Endodermal cell (in vitro differentiated cells): ENCODE results near the gene PPP2R1A. TPM values are rescaled to one million over a fixed set of nuclear protein-coding genes. Genes with fewer than 3 reads are reported as not detected.

Source experiments
- DNase-seq: peaks from one replicate; pipeline ENCODE4 v3.0.0-alpha.2; 2017
- H3K27ac ChIP-seq: 2 replicates; pipeline ENCODE4 v1.5.1; 2013; ENCODE audit warnings: mild to moderate bottlenecking, low read depth, low read length, moderate library complexity
- H3K27me3 ChIP-seq: 2 replicates; pipeline ENCODE4 v1.6.1; 2013; ENCODE audit warnings: mild to moderate bottlenecking, low read length, moderate library complexity; ENCODE audit not compliant: insufficient read depth, control insufficient read depth, poor library complexity, severe bottlenecking
- H3K36me3 ChIP-seq: 2 replicates; pipeline ENCODE4 v1.7.0; 2013; ENCODE audit warnings: mild to moderate bottlenecking, low read length, moderate library complexity; ENCODE audit not compliant: control insufficient read depth, insufficient read depth
- H3K4me1 ChIP-seq: one replicate; pipeline ENCODE4 v1.7.0; 2013; ENCODE audit warnings: low read length; ENCODE audit not compliant: control insufficient read depth, insufficient read depth
- H3K4me3 ChIP-seq: 2 replicates; pipeline ENCODE4 v1.5.1; 2013; ENCODE audit warnings: mild to moderate bottlenecking, low read length, moderate library complexity
- H3K9ac ChIP-seq: 2 replicates; pipeline ENCODE4 v1.6.1; 2013; ENCODE audit warnings: mild to moderate bottlenecking, low read length, moderate library complexity; ENCODE audit not compliant: poor library complexity, severe bottlenecking; ENCODE audit errors: extremely low read depth
- H3K9me3 ChIP-seq: 2 replicates; pipeline ENCODE4 v1.6.1; 2013; ENCODE audit warnings: mild to moderate bottlenecking, low read length, moderate library complexity; ENCODE audit not compliant: control insufficient read depth
- H3K27ac Mint-ChIP-seq: 2 replicates; pipeline ENCODE4 v1.8.0; 2020; ENCODE audit warnings: mixed read lengths
- H3K27me3 Mint-ChIP-seq: 2 replicates; pipeline ENCODE4 v1.8.0; 2021; ENCODE audit warnings: mild to moderate bottlenecking, mixed read lengths; ENCODE audit not compliant: insufficient read depth
- H3K36me3 Mint-ChIP-seq: 2 replicates; pipeline ENCODE4 v1.8.0; 2020; ENCODE audit warnings: low read depth, mixed read lengths
- H3K4me1 Mint-ChIP-seq: 2 replicates; pipeline ENCODE4 v1.8.0; 2020; ENCODE audit warnings: mixed read lengths
- H3K4me3 Mint-ChIP-seq: 2 replicates; pipeline ENCODE4 v1.8.0; 2020; ENCODE audit warnings: mild to moderate bottlenecking, moderate library complexity, mixed read lengths
- H3K9me3 Mint-ChIP-seq: 2 replicates; pipeline ENCODE4 v1.8.0; 2020; ENCODE audit warnings: mild to moderate bottlenecking, mixed read lengths
- WGBS, 2 experiments: methylation state at CpG; one replicate each; pipeline versions ENCODE4 v1.1.5 to v1.1.7; 2013; ENCODE audit warnings: missing lambda C conversion rate in 2 of 2, mixed read lengths in 1 of 2; ENCODE audit not compliant: insufficient coverage in 1 of 2, insufficient read length in 1 of 2; 5-methylcytosine and 5-hydroxymethylcytosine counted together
- total RNA-seq, 2 donors: library from RNA; stranded (reverse); fragmentation: NEBNext Ultra II Directional in 1 of 2; extraction: Animal tissue kit (Norgen Biotek cat#: 25700) in 1 of 2; gene quantifications; 2 replicates in 1 of 2; 3 replicates in 1 of 2; pipeline ENCODE4 v1.2.1, GENCODE V29; 2021
- TF ChIP-seq, protein P1 (sequence below): fragments of 200-600 bp; sonication (generic); conservative IDR thresholded peaks from 2 replicates; pipeline ENCODE4 v1.5.0; 2021; ENCODE audit warnings: antibody characterized with exemption, mild to moderate bottlenecking

Gene PPP2R1A
- total RNA-seq, 2 donors from 2014 or later = 345 to 348 TPM

DNA sequence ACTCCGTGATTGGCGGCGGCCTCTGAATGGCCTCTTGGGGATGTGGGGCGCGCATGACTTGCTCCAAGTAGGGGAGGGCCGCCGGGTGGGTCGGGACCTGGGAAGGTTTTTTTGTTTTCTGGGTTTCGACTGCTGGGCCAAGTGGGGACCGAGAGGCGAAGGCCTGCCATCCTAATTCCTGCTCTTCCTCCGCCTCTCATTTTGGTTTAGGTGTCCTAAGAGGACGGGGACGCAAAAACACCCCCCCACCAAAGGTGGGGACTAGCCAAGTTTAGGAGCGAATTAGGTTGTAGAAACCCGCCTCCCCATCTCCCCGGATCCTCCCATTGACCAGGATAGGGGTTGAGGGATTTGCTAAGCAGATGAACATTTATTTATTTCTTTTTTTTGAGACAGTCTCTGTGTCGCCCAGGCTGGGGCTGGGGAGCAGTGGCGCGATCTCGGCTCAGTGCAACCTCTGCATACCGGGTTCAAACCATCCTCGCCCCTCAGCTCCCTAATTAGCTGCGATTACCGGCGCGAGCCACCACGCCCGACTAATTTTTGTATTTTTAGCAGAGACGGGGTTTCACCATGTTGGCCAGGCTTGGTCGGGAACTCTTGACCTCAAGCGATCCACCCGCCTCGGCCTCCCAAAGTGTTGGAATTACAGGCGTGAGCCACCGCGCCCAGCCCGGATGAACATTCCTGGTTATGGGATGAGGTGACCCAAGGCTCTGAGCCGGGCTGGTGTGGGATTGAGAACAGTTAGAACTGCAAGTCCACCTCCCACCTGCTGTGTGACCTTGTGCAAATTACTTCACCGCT is 838 bp downstream of the PPP2R1A start:
- peak overlapping the region; percentile 98 for H3K4me3 ChIP-seq
- H3K27ac ChIP-seq = peak overlapping the region; percentile 92
- Mint-ChIP-seq H3K27ac (peak overlapping the region; percentile 100), H3K27me3 (no peaks in the 10 kb centered on the region), H3K4me3 (peak overlapping the region; percentile 95), H3K4me1 (peaks cover 37% of the 10 kb centered on the region), H3K36me3 (peaks cover 32% of the 10 kb centered on the region), H3K9me3 (no peaks in the 10 kb centered on the region)
- no peaks in the 10 kb centered on the region for H3K4me1 ChIP-seq
- H3K27me3 ChIP-seq = no peaks in the 10 kb centered on the region
- H3K9ac ChIP-seq = peak overlapping the region; percentile 96
- DNase-seq = peak; percentile 67
- H3K36me3 ChIP-seq = peaks cover 27% of the 10 kb centered on the region
- 2 to 3% methylated on average over 21 to 40 of the region's 40 CpGs for WGBS, 2 experiments
- TF ChIP-seq, protein P1, sequence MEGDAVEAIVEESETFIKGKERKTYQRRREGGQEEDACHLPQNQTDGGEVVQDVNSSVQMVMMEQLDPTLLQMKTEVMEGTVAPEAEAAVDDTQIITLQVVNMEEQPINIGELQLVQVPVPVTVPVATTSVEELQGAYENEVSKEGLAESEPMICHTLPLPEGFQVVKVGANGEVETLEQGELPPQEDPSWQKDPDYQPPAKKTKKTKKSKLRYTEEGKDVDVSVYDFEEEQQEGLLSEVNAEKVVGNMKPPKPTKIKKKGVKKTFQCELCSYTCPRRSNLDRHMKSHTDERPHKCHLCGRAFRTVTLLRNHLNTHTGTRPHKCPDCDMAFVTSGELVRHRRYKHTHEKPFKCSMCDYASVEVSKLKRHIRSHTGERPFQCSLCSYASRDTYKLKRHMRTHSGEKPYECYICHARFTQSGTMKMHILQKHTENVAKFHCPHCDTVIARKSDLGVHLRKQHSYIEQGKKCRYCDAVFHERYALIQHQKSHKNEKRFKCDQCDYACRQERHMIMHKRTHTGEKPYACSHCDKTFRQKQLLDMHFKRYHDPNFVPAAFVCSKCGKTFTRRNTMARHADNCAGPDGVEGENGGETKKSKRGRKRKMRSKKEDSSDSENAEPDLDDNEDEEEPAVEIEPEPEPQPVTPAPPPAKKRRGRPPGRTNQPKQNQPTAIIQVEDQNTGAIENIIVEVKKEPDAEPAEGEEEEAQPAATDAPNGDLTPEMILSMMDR = no peak
- no peaks in the 10 kb centered on the region for H3K9me3 ChIP-seq

DNA sequence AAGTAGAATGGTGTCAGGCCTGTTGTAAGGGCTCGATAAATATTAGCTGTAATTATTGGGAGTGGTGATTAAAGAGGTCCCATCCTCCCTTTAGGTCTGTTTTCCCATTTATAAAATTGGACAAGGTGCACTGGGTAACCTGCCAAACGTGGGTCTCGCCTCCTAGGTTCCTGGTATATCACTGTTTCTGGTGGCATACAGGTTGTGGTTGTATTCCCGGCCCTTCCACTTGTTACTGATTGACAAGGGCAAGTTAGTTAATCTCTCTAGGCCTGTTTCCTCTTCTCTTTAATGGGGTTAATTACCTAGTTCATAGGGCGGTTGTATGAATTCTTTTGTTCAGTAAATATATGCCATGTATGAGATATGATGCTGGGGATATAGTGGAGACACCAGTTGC is 1.5 kb downstream of the PPP2R1A start:
- Mint-ChIP-seq H3K9me3 (no peaks in the 10 kb centered on the region), H3K27me3 (no peaks in the 10 kb centered on the region), H3K4me3 (peak overlapping the region; percentile 95), H3K4me1 (peaks cover 41% of the 10 kb centered on the region), H3K27ac (peak overlapping the region; percentile 100), H3K36me3 (peaks cover 39% of the 10 kb centered on the region)
- H3K27me3 ChIP-seq = no peaks in the 10 kb centered on the region
- H3K9me3 ChIP-seq = no peaks in the 10 kb centered on the region
- H3K9ac ChIP-seq = peak overlapping the region; percentile 96
- H3K4me1 ChIP-seq = no peaks in the 10 kb centered on the region
- TF ChIP-seq, protein P1 = no peak
- DNase-seq = no peak
- peaks cover 34% of the 10 kb centered on the region for H3K36me3 ChIP-seq
- H3K27ac ChIP-seq = no peak overlapping the region
- H3K4me3 ChIP-seq = peak overlapping the region; percentile 98
- WGBS, 2 experiments = 89 to 100% methylated on average over 2 to 5 of the region's 5 CpGs

DNA sequence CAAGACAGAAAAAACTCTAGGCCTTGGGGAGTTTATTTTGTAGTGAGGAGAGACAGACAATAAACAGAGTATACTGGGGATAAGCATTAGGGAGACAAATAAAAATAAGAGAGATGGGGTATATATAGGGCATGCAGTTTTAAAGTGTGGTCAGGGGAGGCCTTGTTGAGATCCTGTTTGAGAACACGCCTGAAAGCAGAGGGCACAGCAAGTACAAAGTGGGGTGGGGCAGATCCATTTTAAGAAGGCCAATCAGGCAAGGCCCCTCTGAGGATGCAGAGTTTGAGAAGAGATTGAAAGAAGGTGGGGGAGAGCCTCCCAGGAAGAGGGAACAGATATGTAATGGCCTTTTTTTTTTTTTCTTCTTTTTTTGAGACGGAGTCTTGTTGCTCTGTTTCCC is 2.1 kb downstream of the PPP2R1A start:
- Mint-ChIP-seq H3K4me1 (peaks cover 41% of the 10 kb centered on the region), H3K36me3 (peaks cover 44% of the 10 kb centered on the region), H3K27ac (peak overlapping the region; percentile 100), H3K9me3 (no peaks in the 10 kb centered on the region), H3K27me3 (no peaks in the 10 kb centered on the region), H3K4me3 (peak overlapping the region; percentile 95)
- no peaks in the 10 kb centered on the region for H3K4me1 ChIP-seq
- H3K36me3 ChIP-seq = peaks cover 39% of the 10 kb centered on the region
- H3K9me3 ChIP-seq = no peaks in the 10 kb centered on the region
- 91% methylated on average over 2 of the region's 2 CpGs; no CpG with 5 or more reads in 1 of the 2 experiments for WGBS, 2 experiments
- TF ChIP-seq, protein P1 = no peak
- peak overlapping the region; percentile 98 for H3K4me3 ChIP-seq
- H3K27me3 ChIP-seq = no peaks in the 10 kb centered on the region
- H3K27ac ChIP-seq = no peak overlapping the region
- peak overlapping the region; percentile 96 for H3K9ac ChIP-seq
- no peak for DNase-seq
